Right lobe of liver (tissue), 6 donors: Measurements from ENCODE around the gene RPS5. TPM values are rescaled to one million over a fixed set of nuclear protein-coding genes. Genes with fewer than 3 reads are reported as not detected.
A peak's percentile ranks its signal among the peaks of the same experiment; 100 is the strongest.

Experiments used
- ATAC-seq, 4 donors: fragments of 200-7000 bp; cut with Tn5 transposase; one replicate each; pipeline ENCODE4 v1.9.1; 2020; ENCODE audit warnings: mild to moderate bottlenecking in 4 of 4, moderate library complexity in 4 of 4
- DNase-seq, 3 donors: peaks; one replicate each; pipeline ENCODE4 v3.0.0-alpha.2; 2020
- H3K27ac ChIP-seq, 3 donors: fragments of 200-600 bp; one replicate each; pipeline ENCODE4 v1.8.0; 2022
- H3K27me3 ChIP-seq, 2 donors: fragments of 200-600 bp; one replicate each; pipeline ENCODE4 v1.8.0; 2022
- H3K36me3 ChIP-seq, 4 donors: fragments of 200-600 bp; sonication (generic) in 1 of 4; one replicate each; pipeline versions ENCODE4 v1.5.1 to v1.8.0; 2017 to 2022; ENCODE audit warnings: control low read depth in 1 of 4
- H3K4me1 ChIP-seq, 4 donors: fragments of 200-600 bp; sonication (generic) in 1 of 4; one replicate each; pipeline versions ENCODE4 v1.5.1 to v1.8.0; 2017 to 2022; ENCODE audit warnings: control low read depth in 1 of 4
- H3K4me3 ChIP-seq, 3 donors: fragments of 200-600 bp; one replicate each; pipeline ENCODE4 v1.8.0; 2022
- H3K9me3 ChIP-seq, 4 donors: fragments of 200-600 bp; sonication (generic) in 1 of 4; one replicate each; pipeline versions ENCODE4 v1.5.1 to v1.8.0; 2017 to 2022; ENCODE audit warnings: control low read depth in 1 of 4
- CTCF ChIP-seq, 4 donors: fragments of 200-600 bp in 3 of 4; fragments of 450-650 bp in 1 of 4; IDR thresholded peaks; one replicate each; pipeline versions ENCODE4 v1.5.1 to v1.8.0; 2016 to 2022; ENCODE audit warnings: antibody characterized with exemption in 4 of 4, mild to moderate bottlenecking in 2 of 4
- POLR2A ChIP-seq: fragments of 450-650 bp; IDR thresholded peaks from one replicate; pipeline ENCODE4 v1.6.1; 2017; ENCODE audit warnings: antibody characterized with exemption, mild to moderate bottlenecking
- WGBS: methylation state at CpG from one replicate; pipeline ENCODE4 v1.1.6; 2018; ENCODE audit warnings: low coverage, low lambda C conversion rate; ENCODE audit not compliant: insufficient coverage; ENCODE audit errors: missing lambda C conversion rate; 5-methylcytosine and 5-hydroxymethylcytosine counted together
- intact Hi-C, 2 donors: fragments of 100-400 bp; cut with DNase I; formaldehyde crosslinking; loops; one replicate each; pipeline versions ENCODE4 v1.11.2 to v1.14.1; 2022
- long read RNA-seq: library from polyadenylated mRNA; unstranded; transcript quantifications from one replicate; pipeline ENCODE4 v2.0.0, GENCODE V29; 2019
- total RNA-seq, 6 experiments: library from RNA; depleted of rRNA in 2 of 6; stranded (reverse); fragments of >200 nt in 2 of 6; fragmentation: NEBNext Ultra II Directional in 3 of 6; extraction: Animal tissue kit (Norgen Biotek cat#: 25700) in 3 of 6; gene quantifications; one replicate each; pipeline versions ENCODE4 v1.1.0 to v1.2.4, GENCODE V29; 2016 to 2023
- donor health status: DM: no; HTN: yes; CAD: no.
- donor health status: DM: no; HTN: no; CAD: no.
- donor health status: DM: no; HTN: no; CAD: no.
- donor health status: DM: no; HTN: yes; CAD: no.
- donor health status: DM: no; HTN: yes; CAD: no.

RPS5 gene
- 100 to 1,000 TPM; 274 to 637 (median 304) TPM for total RNA-seq
- long read RNA-seq, transcript RPS5-201 (6 exons, 740 nt): major isoform, 142 of 155 reads
- long read RNA-seq, partial matches to known transcripts: 8 of 155 reads
- long read RNA-seq, other reads (novel, unspliced or antisense): 4 of 155 reads

- ATAC-seq: peak; percentile 89 to 95 (median 92)
- Histone ChIP-seq H3K36me3 (peaks cover 0 to 21% (median 4%) of the 10 kb centered on the region in 4 donors), H3K4me1 (peaks cover 0 to 21% (median 6%) of the 10 kb centered on the region in 4 donors), H3K27ac (peak within 1 kb of the TSS; percentile 93 to 98 (median 94)), H3K27me3 (no peaks in the 10 kb centered on the region), H3K4me3 (peak within 1 kb of the TSS; percentile 67 to 92 (median 87)), H3K9me3 (no peaks in the 10 kb centered on the region)
- under 1% methylated on average over 34 of the region's 64 CpGs for WGBS
- intact Hi-C loops: no loop called here
- TF ChIP-seq CTCF (IDR thresholded peaks at IDR 0.05) (no peak), POLR2A (peak; percentile 78)
- DNase-seq: peak; percentile 94 to 97 (median 96)
These were observed at the start of gene RPS5 for GRCh38 chr19:58386576-58387337. TSS of gene RPS5 (plus strand) at chr19:58387269. CDS start at chr19:58388138, 869 bp downstream.

GRCh38 chr19:58338336-58338735 lies 48.7 kb upstream of the RPS5 start:
- no CpG with 5 or more reads among the region's 11 CpGs for WGBS
- H3K27ac ChIP-seq: no peak overlapping the region
- peaks cover 0 to 7% (median 0%) of the 10 kb centered on the region in 4 donors for H3K36me3 ChIP-seq
- DNase-seq (no peak), ATAC-seq (no peak)
- H3K27me3 ChIP-seq: no peaks in the 10 kb centered on the region
- no peak for TF ChIP-seq POLR2A
- TF ChIP-seq CTCF (IDR thresholded peaks at IDR 0.05): no peak
- intact Hi-C loops: no loop called here
- H3K9me3 ChIP-seq: no peaks in the 10 kb centered on the region
- peaks cover 0 to 18% (median 9%) of the 10 kb centered on the region in 4 donors for H3K4me1 ChIP-seq
- H3K4me3 ChIP-seq: no peak overlapping the region

- TF ChIP-seq CTCF (IDR thresholded peaks at IDR 0.05): no peak
- no peak for TF ChIP-seq POLR2A
- Histone ChIP-seq H3K27ac (no peak overlapping the region), H3K27me3 (no peaks in the 10 kb centered on the region), H3K9me3 (no peaks in the 10 kb centered on the region), H3K36me3 (peaks cover 0 to 7% (median 0%) of the 10 kb centered on the region in 4 donors), H3K4me3 (no peak overlapping the region), H3K4me1 (peaks cover 0 to 18% (median 9%) of the 10 kb centered on the region in 4 donors)
- peak in 1 of 3 donors; percentile 45 for DNase-seq
- ATAC-seq: no peak
- intact Hi-C loops: no loop called here
- 82% methylated on average over 12 of the region's 30 CpGs for WGBS
These were observed 48.1 kb upstream of the RPS5 start for GRCh38 chr19:58338825-58339558.

- intact Hi-C loops: no loop called here
- Histone ChIP-seq H3K36me3 (peaks cover 0 to 9% (median 0%) of the 10 kb centered on the region in 4 donors), H3K4me1 (peaks cover 0 to 34% (median 12%) of the 10 kb centered on the region in 4 donors), H3K9me3 (no peaks in the 10 kb centered on the region), H3K4me3 (no peak overlapping the region), H3K27me3 (no peaks in the 10 kb centered on the region), H3K27ac (no peak overlapping the region)
- 59% methylated on average over 5 of the region's 5 CpGs for WGBS
- ATAC-seq (no peak), DNase-seq (no peak)
- TF ChIP-seq POLR2A (no peak), CTCF (IDR thresholded peaks at IDR 0.05) (no peak)
These were observed 41.5 kb upstream of the RPS5 start for GRCh38 chr19:58345558-58345957.
